Immature natural killer cell (primary cell): Measurements from ENCODE around the gene RXRA. TPM values are rescaled to one million over a fixed set of nuclear protein-coding genes. Genes with fewer than 3 reads are reported as not detected.
"Not testable (repeated sequence)": the region's sequence is repeated elsewhere in the genome, so short reads cannot be mapped to it uniquely, and the experiment has no call there.

Source experiments
- DNase-seq, 3 donors: peaks; one replicate each; pipeline ENCODE4 v3.0.0; 2022; ENCODE audit warnings: mixed read lengths in 1 of 3
- H3K27ac Mint-ChIP-seq, 6 donors: one replicate each; pipeline ENCODE4 v1.8.0; 2020; ENCODE audit warnings: mixed read lengths in 6 of 6, mild to moderate bottlenecking in 5 of 6, inconsistent platforms in 4 of 6, moderate library complexity in 3 of 6
- H3K27me3 Mint-ChIP-seq, 3 donors: one replicate each; pipeline ENCODE4 v1.8.0; 2020 to 2021; ENCODE audit warnings: low read depth in 3 of 3, mild to moderate bottlenecking in 3 of 3, mixed read lengths in 3 of 3, moderate library complexity in 3 of 3, inconsistent platforms in 1 of 3
- H3K36me3 Mint-ChIP-seq, 3 donors: one replicate each; pipeline ENCODE4 v1.8.0; 2020; ENCODE audit warnings: mixed read lengths in 3 of 3, inconsistent platforms in 2 of 3, mild to moderate bottlenecking in 2 of 3
- H3K4me1 Mint-ChIP-seq, 2 donors: one replicate each; pipeline ENCODE4 v1.8.0; 2020; ENCODE audit warnings: inconsistent platforms in 2 of 2, mild to moderate bottlenecking in 2 of 2, mixed read lengths in 2 of 2, moderate library complexity in 1 of 2
- H3K4me3 Mint-ChIP-seq, 5 donors: one replicate each; pipeline ENCODE4 v1.8.0; 2020; ENCODE audit warnings: mild to moderate bottlenecking in 5 of 5, mixed read lengths in 5 of 5, inconsistent platforms in 3 of 5, moderate library complexity in 3 of 5
- H3K9me3 Mint-ChIP-seq, 6 donors: one replicate each; pipeline ENCODE4 v1.8.0; 2020; ENCODE audit warnings: mild to moderate bottlenecking in 6 of 6, mixed read lengths in 6 of 6, inconsistent platforms in 4 of 6, moderate library complexity in 3 of 6
- polyA plus RNA-seq, 3 donors: library from polyadenylated mRNA; unstranded; fragments of 300-500 nt; fragmentation: Illumina TruSeq; gene quantifications; one replicate each; pipeline ENCODE4 v1.2.3, GENCODE V29; 2021

RXRA gene
- polyA plus RNA-seq, 3 donors from 2014 or later = 1.0 to 4.4 (median 1.9) TPM

GRCh38 chr9:134307674-134308638, 18.3 kb upstream of the RXRA start:
- Mint-ChIP-seq H3K36me3 (no peaks in the 10 kb centered on the region), H3K4me3 (no peak overlapping the region), H3K4me1 (peaks cover 0 to 2% of the 10 kb centered on the region in 2 donors), H3K27ac (peak overlapping the region in 1 of 6 donors; percentile 16), H3K27me3 (peaks cover 4 to 9% (median 5%) of the 10 kb centered on the region in 3 donors), H3K9me3 (no peaks in the 10 kb centered on the region)
- no peak for DNase-seq

- not testable (repeated sequence) for H3K9me3 Mint-ChIP-seq, H3K4me1 Mint-ChIP-seq, H3K27me3 Mint-ChIP-seq, DNase-seq, H3K36me3 Mint-ChIP-seq, H3K4me3 Mint-ChIP-seq, H3K27ac Mint-ChIP-seq
These were observed 17.5 kb upstream of the RXRA start for GRCh38 chr9:134308639-134309220.

GRCh38 chr9:134313470-134313869, 12.8 kb upstream of the RXRA start:
- no peak overlapping the region for H3K4me3 Mint-ChIP-seq
- peak overlapping the region in 1 of 6 donors; percentile 20 for H3K27ac Mint-ChIP-seq
- H3K9me3 Mint-ChIP-seq = peaks cover 0 to 3% (median 0%) of the 10 kb centered on the region in 6 donors
- DNase-seq = no peak
- H3K36me3 Mint-ChIP-seq = peaks cover 0 to 5% (median 0%) of the 10 kb centered on the region in 3 donors
- peaks cover 1 to 4% (median 2%) of the 10 kb centered on the region in 3 donors for H3K27me3 Mint-ChIP-seq
- no peaks in the 10 kb centered on the region for H3K4me1 Mint-ChIP-seq

- Mint-ChIP-seq H3K4me1 (no peaks in the 10 kb centered on the region), H3K9me3 (peaks cover 0 to 3% (median 0%) of the 10 kb centered on the region in 6 donors)
These were observed 12.0 kb upstream of the RXRA start for GRCh38 chr9:134314039-134314949.

GRCh38 chr9:134314950-134315715, 11.1 kb upstream of the RXRA start:
- Mint-ChIP-seq H3K9me3 (peaks cover 0 to 3% (median 0%) of the 10 kb centered on the region in 6 donors), H3K4me3 (no peak overlapping the region), H3K4me1 (no peaks in the 10 kb centered on the region), H3K36me3 (peaks cover 0 to 5% (median 0%) of the 10 kb centered on the region in 3 donors), H3K27me3 (peaks cover 0 to 2% (median 2%) of the 10 kb centered on the region in 3 donors), H3K27ac (no peak overlapping the region)
- no peak for DNase-seq

More at GRCh38 chr9:134314039-134314949, 12.0 kb upstream of the RXRA start:
- no peak overlapping the region for H3K27ac Mint-ChIP-seq
- no peak for DNase-seq
- peaks cover 0 to 4% (median 2%) of the 10 kb centered on the region in 3 donors for H3K27me3 Mint-ChIP-seq
- peaks cover 0 to 5% (median 0%) of the 10 kb centered on the region in 3 donors for H3K36me3 Mint-ChIP-seq
- H3K4me3 Mint-ChIP-seq = no peak overlapping the region

- Mint-ChIP-seq H3K27ac (no peak overlapping the region), H3K4me3 (no peak overlapping the region), H3K27me3 (peaks cover 0 to 3% (median 0%) of the 10 kb centered on the region in 3 donors), H3K4me1 (no peaks in the 10 kb centered on the region), H3K9me3 (peaks cover 0 to 3% (median 0%) of the 10 kb centered on the region in 6 donors), H3K36me3 (peaks cover 0 to 5% (median 0%) of the 10 kb centered on the region in 3 donors)
- no peak for DNase-seq
These were observed 10.4 kb upstream of the RXRA start for GRCh38 chr9:134315716-134316448.

- DNase-seq = no peak
These were observed 9.7 kb upstream of the RXRA start for GRCh38 chr9:134316449-134317160.

GRCh38 chr9:134317400-134317789, 8.9 kb upstream of the RXRA start:
- Mint-ChIP-seq H3K9me3 (peaks cover 0 to 3% (median 0%) of the 10 kb centered on the region in 6 donors), H3K4me3 (no peak overlapping the region), H3K4me1 (no peaks in the 10 kb centered on the region), H3K27me3 (peaks cover 0 to 2% (median 0%) of the 10 kb centered on the region in 3 donors), H3K27ac (no peak overlapping the region), H3K36me3 (peaks cover 0 to 5% (median 0%) of the 10 kb centered on the region in 3 donors)
- no peak for DNase-seq

More at GRCh38 chr9:134316449-134317160, 9.7 kb upstream of the RXRA start:
- peaks cover 0 to 5% (median 0%) of the 10 kb centered on the region in 3 donors for H3K36me3 Mint-ChIP-seq
- H3K27me3 Mint-ChIP-seq = peaks cover 0 to 3% (median 0%) of the 10 kb centered on the region in 3 donors
- no peak overlapping the region for H3K4me3 Mint-ChIP-seq
- no peaks in the 10 kb centered on the region for H3K4me1 Mint-ChIP-seq
- H3K9me3 Mint-ChIP-seq = peaks cover 0 to 3% (median 0%) of the 10 kb centered on the region in 6 donors
- H3K27ac Mint-ChIP-seq = no peak overlapping the region

GRCh38 chr9:134317790-134318414, 8.4 kb upstream of the RXRA start:
- Mint-ChIP-seq H3K9me3 (peaks cover 0 to 3% (median 0%) of the 10 kb centered on the region in 6 donors), H3K27ac (no peak overlapping the region), H3K4me3 (no peak overlapping the region), H3K27me3 (peaks cover 0 to 2% (median 0%) of the 10 kb centered on the region in 3 donors), H3K36me3 (peaks cover 0 to 5% (median 0%) of the 10 kb centered on the region in 3 donors), H3K4me1 (peaks cover 0 to under 1% of the 10 kb centered on the region in 2 donors)
- DNase-seq = no peak

GRCh38 chr9:134318481-134318891, 7.8 kb upstream of the RXRA start:
- Mint-ChIP-seq H3K9me3 (peaks cover 0 to 1% (median 0%) of the 10 kb centered on the region in 6 donors), H3K36me3 (peaks cover 0 to 4% (median 0%) of the 10 kb centered on the region in 3 donors), H3K27me3 (peaks cover 0 to 4% (median 0%) of the 10 kb centered on the region in 3 donors), H3K27ac (peak overlapping the region in 1 of 6 donors; percentile 30), H3K4me3 (no peak overlapping the region), H3K4me1 (peaks cover 0 to 6% of the 10 kb centered on the region in 2 donors)
- no peak for DNase-seq

- Mint-ChIP-seq H3K9me3 (no peaks in the 10 kb centered on the region), H3K27ac (peak overlapping the region in 1 of 6 donors; percentile 30), H3K4me3 (no peak overlapping the region), H3K36me3 (no peaks in the 10 kb centered on the region), H3K27me3 (peaks cover 0 to 4% (median 0%) of the 10 kb centered on the region in 3 donors), H3K4me1 (peaks cover 0 to 6% of the 10 kb centered on the region in 2 donors)
- DNase-seq = no peak
These were observed 7.3 kb upstream of the RXRA start for GRCh38 chr9:134318941-134319305.
